H9 (cell line): ENCODE results near the gene FAM170B. TPM values are rescaled to one million over a fixed set of nuclear protein-coding genes. Genes with fewer than 3 reads are reported as not detected.

Experiments used
- DNase-seq: peaks from one replicate; pipeline ENCODE4 v3.0.0-alpha.2; 2017
- H2AFZ ChIP-seq: one replicate; pipeline ENCODE4 v1.6.1; 2013; ENCODE audit warnings: mild to moderate bottlenecking, low read length, control low read depth, moderate library complexity
- H2AK5ac ChIP-seq: 2 replicates; pipeline ENCODE4 v1.6.1; 2013; ENCODE audit warnings: low read length, control low read depth, mixed read lengths; ENCODE audit not compliant: insufficient read length
- H2BK120ac ChIP-seq: one replicate; pipeline ENCODE4 v1.6.1; 2013; ENCODE audit warnings: low read depth, mild to moderate bottlenecking, low read length, control low read depth, inconsistent platforms; ENCODE audit not compliant: poor library complexity, severe bottlenecking
- H2BK12ac ChIP-seq: 2 replicates; pipeline ENCODE4 v1.6.1; 2013; ENCODE audit warnings: low read length, control low read depth, mixed read lengths, low read depth; ENCODE audit not compliant: insufficient read length
- H2BK15ac ChIP-seq: 2 replicates; pipeline ENCODE4 v1.6.1; 2013; ENCODE audit warnings: low read depth, low read length, control low read depth
- H2BK20ac ChIP-seq: one replicate; pipeline ENCODE4 v1.6.1; 2013; ENCODE audit warnings: low read depth, mild to moderate bottlenecking, low read length, control low read depth, inconsistent platforms; ENCODE audit not compliant: poor library complexity, severe bottlenecking
- H2BK5ac ChIP-seq: 2 replicates; pipeline ENCODE4 v1.6.1; 2013; ENCODE audit warnings: low read length, control low read depth, mixed read lengths; ENCODE audit not compliant: insufficient read length
- H3K14ac ChIP-seq: 2 replicates; pipeline ENCODE4 v1.6.1; 2013; ENCODE audit warnings: low read length, control low read depth; ENCODE audit not compliant: insufficient read depth
- H3K18ac ChIP-seq: 2 replicates; pipeline ENCODE4 v1.6.1; 2013; ENCODE audit warnings: low read depth, mild to moderate bottlenecking, mixed read lengths, low read length, control low read depth; ENCODE audit not compliant: insufficient read length
- H3K23ac ChIP-seq: 2 replicates; pipeline ENCODE4 v1.6.1; 2013; ENCODE audit warnings: low read length, control low read depth, mixed read lengths, low read depth; ENCODE audit not compliant: insufficient read length
- H3K23me2 ChIP-seq: 2 replicates; pipeline ENCODE4 v1.6.1; 2013; ENCODE audit warnings: low read depth, mild to moderate bottlenecking, mixed read lengths, low read length, control low read depth; ENCODE audit not compliant: insufficient read length, poor library complexity, severe bottlenecking
- H3K27ac ChIP-seq: 2 replicates; pipeline ENCODE4 v1.5.1; 2013; ENCODE audit warnings: low read length, control low read depth, mixed read lengths, low read depth; ENCODE audit not compliant: insufficient read length
- H3K27me3 ChIP-seq: 2 replicates; pipeline ENCODE4 v1.6.1; 2013; ENCODE audit warnings: low read length, control low read depth, inconsistent platforms; ENCODE audit not compliant: insufficient read depth
- H3K4ac ChIP-seq: 2 replicates; pipeline ENCODE4 v1.6.1; 2013; ENCODE audit warnings: low read depth, mild to moderate bottlenecking, control low read depth, inconsistent platforms, low read length, moderate library complexity
- H3K4me1 ChIP-seq: 2 replicates; pipeline ENCODE4 v1.6.1; 2013; ENCODE audit warnings: low read length, control low read depth, inconsistent platforms; ENCODE audit not compliant: insufficient read depth
- H3K4me2 ChIP-seq: 2 replicates; pipeline ENCODE4 v1.6.1; 2013; ENCODE audit warnings: low read length, control low read depth, mixed read lengths; ENCODE audit not compliant: insufficient read length, insufficient read depth
- H3K56ac ChIP-seq: 2 replicates; pipeline ENCODE4 v1.6.1; 2013; ENCODE audit warnings: low read depth, mild to moderate bottlenecking, mixed read lengths, low read length, control low read depth; ENCODE audit not compliant: insufficient read length
- H3K79me1 ChIP-seq: 2 replicates; pipeline ENCODE4 v1.6.1; 2013; ENCODE audit warnings: low read depth, mild to moderate bottlenecking, moderate library complexity, low read length, control low read depth, inconsistent platforms; ENCODE audit not compliant: insufficient read depth, poor library complexity, severe bottlenecking
- H3K79me2 ChIP-seq: 2 replicates; pipeline ENCODE4 v1.6.1; 2013; ENCODE audit warnings: low read length, control low read depth, inconsistent platforms; ENCODE audit not compliant: insufficient read depth
- H3K9ac ChIP-seq: 2 replicates; pipeline ENCODE4 v1.6.1; 2013; ENCODE audit warnings: low read length, control low read depth, mixed read lengths; ENCODE audit not compliant: insufficient read length; ENCODE audit errors: extremely low read depth
- H3K9me3 ChIP-seq: one replicate; pipeline ENCODE4 v1.6.1; 2013; ENCODE audit warnings: low read depth, low read length, inconsistent platforms; ENCODE audit not compliant: control insufficient read depth
- H3T11ph ChIP-seq: one replicate; pipeline ENCODE4 v1.6.1; 2013; ENCODE audit warnings: mild to moderate bottlenecking, low read length, control low read depth, inconsistent platforms
- H4K20me1 ChIP-seq: one replicate; pipeline ENCODE4 v1.6.1; 2013; ENCODE audit not compliant: control insufficient read depth, insufficient read length, insufficient read depth
- H4K5ac ChIP-seq: 2 replicates; pipeline ENCODE4 v1.6.1; 2013; ENCODE audit warnings: low read depth, mild to moderate bottlenecking, mixed read lengths, low read length, control low read depth; ENCODE audit not compliant: insufficient read length
- H4K8ac ChIP-seq: replicated peaks from 2 replicates; pipeline ENCODE4 v1.6.1; 2013; ENCODE audit warnings: low read length, control low read depth, mixed read lengths, low read depth; ENCODE audit not compliant: insufficient read length
- H4K91ac ChIP-seq: 2 replicates; pipeline ENCODE4 v1.6.1; 2013; ENCODE audit warnings: low read depth, mild to moderate bottlenecking, moderate library complexity, mixed read lengths, low read length, control low read depth; ENCODE audit not compliant: insufficient read length
- H3K27ac Mint-ChIP-seq, 3 experiments: 2 replicates in 2 of 3; 3 replicates in 1 of 3; pipeline ENCODE4 v1.8.0; 2020 to 2021; ENCODE audit warnings: mixed read lengths in 3 of 3, mild to moderate bottlenecking in 1 of 3, moderate library complexity in 1 of 3
- H3K27me3 Mint-ChIP-seq: 2 replicates; pipeline ENCODE4 v1.8.0; 2021; ENCODE audit warnings: low read depth, mild to moderate bottlenecking, moderate library complexity, mixed read lengths
- H3K36me3 Mint-ChIP-seq, 3 experiments: 2 replicates in 2 of 3; 3 replicates in 1 of 3; pipeline ENCODE4 v1.8.0; 2020 to 2021; ENCODE audit warnings: low read depth in 3 of 3, mixed read lengths in 3 of 3; ENCODE audit not compliant: insufficient read depth in 1 of 3
- H3K4me1 Mint-ChIP-seq, 2 experiments: 2 replicates each; pipeline ENCODE4 v1.8.0; 2020; ENCODE audit warnings: mixed read lengths in 2 of 2
- H3K4me3 Mint-ChIP-seq, 2 experiments: 2 replicates in 1 of 2; 3 replicates in 1 of 2; pipeline ENCODE4 v1.8.0; 2020 to 2021; ENCODE audit warnings: mild to moderate bottlenecking in 2 of 2, mixed read lengths in 2 of 2, moderate library complexity in 1 of 2
- H3K9me3 Mint-ChIP-seq, 2 experiments: 2 replicates in 1 of 2; 3 replicates in 1 of 2; pipeline ENCODE4 v1.8.0; 2020; ENCODE audit warnings: mild to moderate bottlenecking in 2 of 2, mixed read lengths in 2 of 2, moderate library complexity in 1 of 2
- CTCF ChIP-seq: fragments of 200-600 bp; sonication (generic); conservative IDR thresholded peaks from 3 replicates; pipeline ENCODE4 v1.8.0; 2021; ENCODE audit warnings: antibody characterized with exemption, mild to moderate bottlenecking
- WGBS: extraction: QIAGEN DNeasy Blood & Tissue Kit; methylation state at CpG from one replicate; pipeline ENCODE4 v1.1.7; 2013; ENCODE audit warnings: missing lambda C conversion rate, low lambda C conversion rate, mixed read lengths; ENCODE audit not compliant: insufficient read length; ENCODE audit errors: extremely low coverage; 5-methylcytosine and 5-hydroxymethylcytosine counted together
- total RNA-seq: library from RNA; stranded (reverse); gene quantifications from 2 replicates; pipeline ENCODE4 v1.2.1, GENCODE V29; 2021

FAM170B gene
- total RNA-seq, 1 experiment from 2014 or later = not detected

GRCh38 chr10:49165821-49166483 lies 32.1 kb upstream of the FAM170B start:
- H3K9me3 Mint-ChIP-seq = no peaks in the 10 kb centered on the region

More at GRCh38 chr10:49165821-49166483, 32.1 kb upstream of the FAM170B start:
- Histone ChIP-seq H2BK12ac (no peak overlapping the region), H2BK5ac (no peak overlapping the region), H3K4me2 (no peak overlapping the region), H3K9ac (no peak overlapping the region), H3K23me2 (no peaks in the 10 kb centered on the region), H4K5ac (no peak overlapping the region), H4K91ac (no peak overlapping the region), H2BK120ac (no peak overlapping the region), H3K14ac (no peak overlapping the region), H2BK20ac (no peak overlapping the region), H3T11ph (no peak overlapping the region), H4K20me1 (no peaks in the 10 kb centered on the region), H3K79me2 (no peaks in the 10 kb centered on the region), H2AK5ac (no peak overlapping the region), H3K4ac (no peak overlapping the region), H3K4me1 (no peaks in the 10 kb centered on the region), H3K18ac (no peak overlapping the region), H2BK15ac (no peak overlapping the region), H3K23ac (no peak overlapping the region), H3K79me1 (no peaks in the 10 kb centered on the region), H4K8ac (no peak overlapping the region), H3K56ac (no peak overlapping the region), H3K27ac (no peak overlapping the region), H2AFZ (no peak overlapping the region), H3K27me3 (no peaks in the 10 kb centered on the region), H3K9me3 (no peaks in the 10 kb centered on the region)
- 0 out of 7 replicates have a peak, but pooled peaks cover 0 to 1% (median 0%) of the 10 kb centered on the region in 3 experiments for H3K36me3 Mint-ChIP-seq
- peaks cover 4% of the 10 kb centered on the region; the same call in 1 of the 2 replicates for H3K27me3 Mint-ChIP-seq
- H3K4me1 Mint-ChIP-seq = peaks cover 16 to 27% of the 10 kb centered on the region in 2 experiments
- no peak overlapping the region for H3K4me3 Mint-ChIP-seq
- DNase-seq = no peak
- WGBS = no CpG with 5 or more reads among the region's 14 CpGs
- no peak overlapping the region for H3K27ac Mint-ChIP-seq
- TF ChIP-seq CTCF = no peak
